K562 treated with DMSO at 1 percent for 24 hours (cell line): ENCODE measurements around the gene OR2A5. TPM values are rescaled to one million over a fixed set of nuclear protein-coding genes. Genes with fewer than 3 reads are reported as not detected.

Experiments used
- total RNA-seq: library from RNA; unstranded; fragments of 300-600 nt; gene quantifications from 2 replicates; pipeline ENCODE4 v1.2.3, GENCODE V29; 2022; ENCODE audit warnings: low read depth; ENCODE audit not compliant: insufficient read depth

The OR2A5 gene
- total RNA-seq = not detected in 2 replicates

GRCh38 chr7:144048648-144049047 lies at the start of gene OR2A5:
OR2A5 (plus strand) TSS chr7:144048948; CDS start chr7:144050402, 1,454 bp downstream.

GRCh38 chr7:144000020-144000419 lies 48.7 kb upstream of the OR2A5 start, which contains the start of gene OR6B1:
OR6B1 (plus strand) TSS chr7:144000320; CDS start chr7:144003997, 3,677 bp downstream.

GRCh38 chr7:144069511-144069910 lies 20.8 kb downstream of the OR2A5 start, which contains the start of gene OR2A25:
OR2A25 (plus strand) TSS chr7:144069811; CDS start chr7:144074220, 4,409 bp downstream.

GRCh38 chr7:144085978-144086377 lies 37.2 kb downstream of the OR2A5 start, which contains the start of gene OR2A12:
OR2A12 (plus strand) TSS chr7:144086278; CDS start chr7:144095108, 8,830 bp downstream.

Other genes with a start within 250 kb of the OR2A5 start
- 53.3 and 58.8 TPM in 2 replicates for gene TCAF1, start 146.8 kb upstream of the OR2A5 start, total RNA-seq
- gene OR2F2, start 113.7 kb upstream of the OR2A5 start, total RNA-seq = not detected in 2 replicates
- not detected in 2 replicates for gene OR2F1, start 94.1 kb upstream of the OR2A5 start, total RNA-seq
- gene OR6B1, start 48.6 kb upstream of the OR2A5 start, total RNA-seq = not detected in 2 replicates
- gene OR2A25, start 20.9 kb downstream of the OR2A5 start, total RNA-seq = not detected in 2 replicates
- gene OR2A12, start 37.3 kb downstream of the OR2A5 start, total RNA-seq = not detected in 2 replicates
- not detected in 2 replicates for gene OR2A2, start 60.6 kb downstream of the OR2A5 start, total RNA-seq
- not detected in 2 replicates for gene OR2A14, start 74.2 kb downstream of the OR2A5 start, total RNA-seq
- gene CTAGE4, start 134.5 kb downstream of the OR2A5 start, total RNA-seq = not detected in 2 replicates
- 0.25 TPM in 1 of 2 replicates, not detected in the other for gene ARHGEF35, start 146.9 kb downstream of the OR2A5 start, total RNA-seq
- not detected in 2 replicates for gene OR2A42, start 190.7 kb downstream of the OR2A5 start, total RNA-seq
- gene OR2A7, start 215.8 kb downstream of the OR2A5 start, total RNA-seq = not detected in 2 replicates
- not detected in 2 replicates for gene CTAGE8, start 220.3 kb downstream of the OR2A5 start, total RNA-seq